NB4 (cell line): ENCODE results near the gene LTK.

ENCODE experiments used
- DNase-seq: peaks from one replicate; pipeline ENCODE4 v3.0.0; 2010; ENCODE audit warnings: low read depth
- H3K4me3 ChIP-seq: one replicate; pipeline ENCODE4 v1.5.1; 2011; ENCODE audit warnings: mild to moderate bottlenecking, low read depth, low read length, moderate library complexity
- MAX ChIP-seq: IDR thresholded peaks from 2 replicates; pipeline ENCODE4 v1.6.1; 2011; ENCODE audit warnings: low read depth, low read length
- MYC ChIP-seq: IDR thresholded peaks from 2 replicates; pipeline ENCODE4 v1.6.1; 2011; ENCODE audit warnings: low read depth, low read length
- POLR2A ChIP-seq: IDR thresholded peaks from 2 replicates; pipeline ENCODE4 v1.6.1; 2011; ENCODE audit warnings: mild to moderate bottlenecking; ENCODE audit not compliant: insufficient read length; ENCODE audit errors: extremely low read depth
- TF ChIP-seq, protein P1 (sequence below): IDR thresholded peaks from one replicate; pipeline ENCODE4 v1.5.1; 2012; ENCODE audit warnings: low read depth, low read length

LTK gene

GRCh38 chr15:41495736-41496599 lies 17.7 kb downstream of the LTK start:
- no peak for DNase-seq
- H3K4me3 ChIP-seq, result no peak overlapping the region
- TF ChIP-seq MYC (no peak), MAX (no peak), POLR2A (no peak)
- TF ChIP-seq, protein P1, sequence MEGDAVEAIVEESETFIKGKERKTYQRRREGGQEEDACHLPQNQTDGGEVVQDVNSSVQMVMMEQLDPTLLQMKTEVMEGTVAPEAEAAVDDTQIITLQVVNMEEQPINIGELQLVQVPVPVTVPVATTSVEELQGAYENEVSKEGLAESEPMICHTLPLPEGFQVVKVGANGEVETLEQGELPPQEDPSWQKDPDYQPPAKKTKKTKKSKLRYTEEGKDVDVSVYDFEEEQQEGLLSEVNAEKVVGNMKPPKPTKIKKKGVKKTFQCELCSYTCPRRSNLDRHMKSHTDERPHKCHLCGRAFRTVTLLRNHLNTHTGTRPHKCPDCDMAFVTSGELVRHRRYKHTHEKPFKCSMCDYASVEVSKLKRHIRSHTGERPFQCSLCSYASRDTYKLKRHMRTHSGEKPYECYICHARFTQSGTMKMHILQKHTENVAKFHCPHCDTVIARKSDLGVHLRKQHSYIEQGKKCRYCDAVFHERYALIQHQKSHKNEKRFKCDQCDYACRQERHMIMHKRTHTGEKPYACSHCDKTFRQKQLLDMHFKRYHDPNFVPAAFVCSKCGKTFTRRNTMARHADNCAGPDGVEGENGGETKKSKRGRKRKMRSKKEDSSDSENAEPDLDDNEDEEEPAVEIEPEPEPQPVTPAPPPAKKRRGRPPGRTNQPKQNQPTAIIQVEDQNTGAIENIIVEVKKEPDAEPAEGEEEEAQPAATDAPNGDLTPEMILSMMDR, result no peak

DNA sequence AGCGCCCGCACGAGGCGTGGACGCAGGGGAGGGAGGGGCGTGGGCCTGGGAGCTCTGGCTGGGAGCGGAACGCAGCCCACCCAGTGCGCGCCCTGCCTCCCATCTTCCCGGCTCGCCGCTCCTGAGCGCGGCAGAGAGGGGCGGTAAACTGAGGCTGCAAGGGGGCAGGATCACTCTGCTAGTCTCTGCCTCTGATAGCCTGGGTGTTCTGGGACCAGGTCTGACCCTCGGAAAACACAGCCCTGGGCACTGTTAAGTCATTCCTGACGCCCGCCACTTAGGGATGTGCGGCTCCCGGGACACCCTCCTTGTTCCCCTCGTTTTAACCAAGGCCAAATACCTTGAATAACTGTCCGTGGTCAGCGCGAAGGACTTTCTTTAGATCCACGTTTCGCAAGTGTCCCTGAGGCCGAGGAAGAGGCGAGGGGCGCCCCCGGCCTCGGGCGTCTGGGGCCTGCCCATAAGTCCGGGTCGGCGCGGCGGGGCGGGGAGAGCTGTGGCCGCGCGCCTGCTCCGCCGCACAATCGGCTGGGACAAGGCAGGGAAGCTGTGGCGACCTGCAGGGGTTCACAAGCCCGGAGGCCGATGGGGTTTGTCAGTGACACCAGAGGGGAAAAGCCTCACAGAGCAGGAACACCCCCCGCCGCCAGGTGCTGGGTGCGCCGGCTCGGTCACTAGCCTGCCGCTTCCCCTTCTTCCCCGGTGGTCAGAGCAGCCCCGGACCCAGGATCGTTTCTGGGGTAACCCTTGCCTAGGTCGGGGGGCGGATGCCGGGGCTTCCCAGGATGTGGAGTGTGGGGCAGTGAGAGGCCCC lies 18.5 kb downstream of the LTK start:
- TF ChIP-seq, protein P1, result no peak
- TF ChIP-seq MYC (no peak), POLR2A (no peak), MAX (no peak)
- no peak overlapping the region for H3K4me3 ChIP-seq
- no peak for DNase-seq

GRCh38 chr15:41494190-41494921 lies 19.3 kb downstream of the LTK start:
- peak; percentile 64 for DNase-seq
- H3K4me3 ChIP-seq, result peak overlapping the region; percentile 11
- no peak for TF ChIP-seq POLR2A
- peak; percentile 45; the same call in 1 of the 2 replicates for TF ChIP-seq MAX

GRCh38 chr15:41493902-41494189 lies 19.8 kb downstream of the LTK start:
- H3K4me3 ChIP-seq, result peak overlapping the region; percentile 11
- TF ChIP-seq POLR2A (peak; percentile 57), MYC (no peak), MAX (no peak)
- TF ChIP-seq, protein P1, result no peak
- DNase-seq, result no peak

DNA sequence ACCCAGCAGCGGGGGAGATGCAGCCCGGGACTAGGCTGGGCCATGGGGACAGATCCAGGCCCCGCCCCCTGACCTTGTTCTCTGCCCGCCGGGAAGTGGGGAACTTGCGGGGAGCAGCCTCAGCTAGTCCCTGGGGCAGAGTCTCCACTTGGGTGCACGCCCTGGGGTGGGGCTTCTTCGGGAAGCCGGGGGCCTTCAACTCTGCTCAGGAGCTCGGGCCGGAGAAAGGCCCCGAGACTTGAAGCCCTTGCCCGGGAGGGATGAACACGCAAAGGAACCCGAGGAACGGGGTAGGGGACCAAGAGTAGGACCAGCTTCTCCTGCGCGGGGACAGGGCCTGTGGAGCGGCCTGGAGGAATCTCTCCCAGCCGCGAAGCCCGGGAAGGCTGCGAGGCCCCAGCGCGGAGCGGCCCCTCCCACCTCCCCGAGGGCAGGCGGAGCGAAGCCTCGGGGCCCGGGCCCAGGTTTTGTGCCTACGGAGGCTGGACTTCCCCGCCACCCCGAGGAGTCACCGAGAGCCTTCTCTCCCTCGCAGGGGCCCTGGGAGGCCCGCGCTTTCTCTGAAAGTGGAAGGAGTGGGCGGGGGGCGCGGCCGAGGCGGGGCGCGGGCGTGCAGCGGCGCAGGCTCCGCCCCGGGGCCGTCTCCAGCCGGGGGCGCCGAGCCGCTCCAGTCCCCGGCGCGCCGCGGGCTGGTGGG lies 20.3 kb downstream of the LTK start, which contains the start of gene ITPKA:
ITPKA (plus strand) TSS at position 670 of the 697 bp plus-strand sequence. CDS start 54 bp downstream, outside the sequence.
- peak; percentile 78 for TF ChIP-seq POLR2A
- TF ChIP-seq, protein P1, result no peak
- TF ChIP-seq MYC, result peak; percentile 63; the same call in 1 of the 2 replicates
- no peak; the same call in 1 of the 2 replicates for TF ChIP-seq MAX
- DNase-seq, result peak; percentile 92
- peak within 1 kb of the TSS; percentile 49 for H3K4me3 ChIP-seq
